Esophagus muscularis mucosa (tissue), 4 donors: ENCODE data around the gene THEMIS.

ENCODE experiments used
- CTCF ChIP-seq, 3 experiments: fragments of 200-600 bp in 2 of 3; fragments of 450-650 bp in 1 of 3; sonication (generic) in 2 of 3; IDR thresholded peaks; one replicate each; pipeline ENCODE4 v1.5.1; 2017 to 2019; ENCODE audit warnings: antibody characterized with exemption in 3 of 3, mild to moderate bottlenecking in 2 of 3, moderate library complexity in 1 of 3
- EP300 ChIP-seq: sonication (generic); formaldehyde crosslinking; IDR thresholded peaks from one replicate; pipeline ENCODE4 v1.6.1; 2017; ENCODE audit warnings: antibody characterized with exemption
- POLR2A ChIP-seq: fragments of 450-650 bp; IDR thresholded peaks from one replicate; pipeline ENCODE4 v1.6.1; 2017; ENCODE audit warnings: antibody characterized with exemption, moderate library complexity, mild to moderate bottlenecking, low read depth
- POLR2AphosphoS5 ChIP-seq, 2 donors: sonication (generic); formaldehyde crosslinking; IDR thresholded peaks; one replicate each; pipeline ENCODE4 v1.6.1; 2017; ENCODE audit warnings: antibody characterized with exemption in 2 of 2

DNA sequence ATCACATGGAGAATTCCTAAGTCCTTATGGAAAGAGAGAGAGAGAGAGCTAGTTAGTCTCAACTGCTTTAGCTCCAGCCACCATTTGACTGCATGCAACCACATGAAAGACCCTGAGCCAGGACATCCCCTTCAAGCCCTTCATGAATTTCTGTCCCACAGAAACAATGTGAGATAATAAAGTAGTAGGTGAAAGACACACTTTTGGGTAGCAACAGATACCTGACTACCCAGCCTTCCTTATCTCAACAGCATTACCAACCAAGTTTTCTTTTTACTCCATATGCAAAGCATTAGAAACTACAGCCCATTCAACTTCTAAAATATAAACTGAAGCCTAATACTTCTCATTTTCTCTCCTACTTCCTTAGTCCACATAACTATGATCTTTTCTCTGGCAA, 23.2 kb upstream of the THEMIS start:
- TF ChIP-seq CTCF (IDR thresholded peaks at IDR 0.05) (no peak), POLR2A (no peak), EP300 (no peak), POLR2AphosphoS5 (IDR thresholded peaks at IDR 0.05) (no peak)
